Gastrocnemius medialis (tissue), 4 donors: Measurements from ENCODE around the gene RNGTT. TPM values are rescaled to one million over a fixed set of nuclear protein-coding genes. Genes with fewer than 3 reads are reported as not detected.

Experiments
- ATAC-seq, 2 donors: fragments of 150-250 bp; one replicate each; pipeline ENCODE4 v1.9.1; 2016
- DNase-seq, 2 donors: peaks; one replicate each; pipeline ENCODE4 v3.0.0-alpha.2; 2019
- H3K27ac ChIP-seq, 4 donors: fragments of 200-600 bp; sonication (generic); 1 replicate in 1 of 4; 2 replicates in 3 of 4; pipeline ENCODE4 v1.5.1; 2016 to 2018; ENCODE audit warnings: mild to moderate bottlenecking in 2 of 4, moderate library complexity in 1 of 4
- H3K27me3 ChIP-seq, 3 donors: fragments of 200-600 bp; sonication (generic) in 2 of 3; 1 replicate in 1 of 3; 2 replicates in 2 of 3; pipeline versions ENCODE4 v1.5.1 to v1.6.0; 2016 to 2019; ENCODE audit warnings: mild to moderate bottlenecking in 1 of 3, moderate library complexity in 1 of 3
- H3K36me3 ChIP-seq, 2 donors: fragments of 200-600 bp; sonication (generic) in 1 of 2; one replicate each; pipeline ENCODE4 v1.5.1; 2017 to 2018
- H3K4me1 ChIP-seq, 2 donors: fragments of 200-600 bp; sonication (generic) in 1 of 2; one replicate each; pipeline ENCODE4 v1.5.1; 2016 to 2017; ENCODE audit warnings: mild to moderate bottlenecking in 2 of 2
- H3K4me3 ChIP-seq, 4 donors: fragments of 200-600 bp; sonication (generic) in 3 of 4; 1 replicate in 1 of 4; 2 replicates in 3 of 4; pipeline ENCODE4 v1.5.1; 2016 to 2019; ENCODE audit warnings: mild to moderate bottlenecking in 2 of 4
- H3K9me3 ChIP-seq, 3 donors: fragments of 200-600 bp; sonication (generic) in 2 of 3; 1 replicate in 1 of 3; 2 replicates in 2 of 3; pipeline ENCODE4 v1.5.1; 2016 to 2019
- CTCF ChIP-seq, 5 experiments: fragments of 450-650 bp in 3 of 5; fragments of 200-600 bp in 2 of 5; sonication (generic) in 2 of 5; IDR thresholded peaks in 4 of 5; conservative IDR thresholded peaks in 1 of 5; 1 replicate in 4 of 5; 2 replicates in 1 of 5; pipeline ENCODE4 v1.5.1; 2016 to 2019; ENCODE audit warnings: antibody characterized with exemption in 5 of 5, mild to moderate bottlenecking in 3 of 5, moderate library complexity in 3 of 5
- POLR2A ChIP-seq, 2 donors: fragments of 450-650 bp; IDR thresholded peaks; one replicate each; pipeline ENCODE4 v1.6.1; 2017; ENCODE audit warnings: antibody characterized with exemption in 2 of 2, mild to moderate bottlenecking in 2 of 2, moderate library complexity in 2 of 2
- in situ Hi-C, 4 donors: fragments of 200-750 bp; cut with MboI; loops; one replicate each; pipeline versions ENCODE4 v1.15.0 to v1.8.0; 2017; ENCODE audit warnings: low sequenced_read_pairs in 4 of 4
- intact Hi-C: fragments of 100-400 bp; cut with DNase I; formaldehyde crosslinking; loops from one replicate; pipeline ENCODE4 v1.15.1; 2023; ENCODE audit warnings: low total_unique reads
- total RNA-seq, 4 donors: library from RNA; depleted of rRNA; stranded (reverse); fragments of >200 nt; gene quantifications; one replicate each; pipeline versions ENCODE4 v1.1.0 to v1.2.3, GENCODE V29; 2016

The RNGTT gene
- total RNA-seq, 4 donors from 2014 or later: 4.9 to 11.3 (median 8.2) TPM

- no peaks in the 10 kb centered on the region for H3K9me3 ChIP-seq
- intact Hi-C loops: no loop called here
- no peaks in the 10 kb centered on the region for H3K36me3 ChIP-seq
- no peak overlapping the region for H3K27ac ChIP-seq
- H3K4me1 ChIP-seq: no peaks in the 10 kb centered on the region
- H3K4me3 ChIP-seq: no peak overlapping the region
- TF ChIP-seq CTCF (IDR thresholded peaks at IDR 0.05 in 4 of 5, conservative IDR thresholded peaks at IDR 0.05 in 1 of 5) (no peak), POLR2A (IDR thresholded peaks at IDR 0.05) (no peak)
- in situ Hi-C loops: no loop called here
- ATAC-seq: no peak
- no peaks in the 10 kb centered on the region for H3K27me3 ChIP-seq
- DNase-seq: no peak
Observed at GRCh38 chr6:88611721-88612120, 351.7 kb downstream of the RNGTT start.

- Histone ChIP-seq H3K4me3 (no peak overlapping the region), H3K4me1 (no peaks in the 10 kb centered on the region), H3K27ac (no peak overlapping the region), H3K9me3 (no peaks in the 10 kb centered on the region), H3K27me3 (no peaks in the 10 kb centered on the region), H3K36me3 (no peaks in the 10 kb centered on the region)
- in situ Hi-C loops (no loop called here), intact Hi-C loops (no loop called here)
- TF ChIP-seq POLR2A (IDR thresholded peaks at IDR 0.05) (no peak), CTCF (IDR thresholded peaks at IDR 0.05 in 4 of 5, conservative IDR thresholded peaks at IDR 0.05 in 1 of 5) (no peak)
- DNase-seq (no peak), ATAC-seq (no peak)
Observed at GRCh38 chr6:88609983-88610382, 353.4 kb downstream of the RNGTT start.

- no peak for TF ChIP-seq CTCF (IDR thresholded peaks at IDR 0.05 in 4 of 5, conservative IDR thresholded peaks at IDR 0.05 in 1 of 5)
- TF ChIP-seq POLR2A (IDR thresholded peaks at IDR 0.05): no peak
- no peak for ATAC-seq
- H3K4me1 ChIP-seq: no peaks in the 10 kb centered on the region
- no peak overlapping the region for H3K27ac ChIP-seq
- no peak overlapping the region for H3K4me3 ChIP-seq
- intact Hi-C loops (no loop called here), in situ Hi-C loops (no loop called here)
- no peak for DNase-seq
- no peaks in the 10 kb centered on the region for H3K27me3 ChIP-seq
- no peaks in the 10 kb centered on the region for H3K36me3 ChIP-seq
- no peaks in the 10 kb centered on the region for H3K9me3 ChIP-seq
Observed at GRCh38 chr6:88605271-88605670, 358.1 kb downstream of the RNGTT start.

- DNase-seq (no peak), ATAC-seq (no peak)
- Histone ChIP-seq H3K4me3 (no peak overlapping the region), H3K4me1 (no peaks in the 10 kb centered on the region), H3K27ac (no peak overlapping the region), H3K9me3 (no peaks in the 10 kb centered on the region), H3K27me3 (no peaks in the 10 kb centered on the region), H3K36me3 (no peaks in the 10 kb centered on the region)
- in situ Hi-C loops (no loop called here), intact Hi-C loops (no loop called here)
- TF ChIP-seq CTCF (IDR thresholded peaks at IDR 0.05 in 4 of 5, conservative IDR thresholded peaks at IDR 0.05 in 1 of 5) (no peak), POLR2A (IDR thresholded peaks at IDR 0.05) (no peak)
Observed at GRCh38 chr6:88599571-88599970, 363.8 kb downstream of the RNGTT start.

GRCh38 chr6:88596801-88597200 is 366.6 kb downstream of the RNGTT start:
- no peaks in the 10 kb centered on the region for H3K27me3 ChIP-seq
- no peak overlapping the region for H3K27ac ChIP-seq
- no peaks in the 10 kb centered on the region for H3K4me1 ChIP-seq
- intact Hi-C loops (no loop called here), in situ Hi-C loops (no loop called here)
- H3K36me3 ChIP-seq: no peaks in the 10 kb centered on the region
- no peak overlapping the region for H3K4me3 ChIP-seq
- TF ChIP-seq CTCF (IDR thresholded peaks at IDR 0.05 in 4 of 5, conservative IDR thresholded peaks at IDR 0.05 in 1 of 5) (no peak), POLR2A (IDR thresholded peaks at IDR 0.05) (no peak)
- no peak for ATAC-seq
- no peaks in the 10 kb centered on the region for H3K9me3 ChIP-seq
- no peak for DNase-seq
